Measurements from ENCODE around the gene PCBP3.
"Not testable (repeated sequence)": the region's sequence is repeated elsewhere in the genome, so short reads cannot be mapped to it uniquely, and the experiment has no call there.

PCBP3 gene

DNA sequence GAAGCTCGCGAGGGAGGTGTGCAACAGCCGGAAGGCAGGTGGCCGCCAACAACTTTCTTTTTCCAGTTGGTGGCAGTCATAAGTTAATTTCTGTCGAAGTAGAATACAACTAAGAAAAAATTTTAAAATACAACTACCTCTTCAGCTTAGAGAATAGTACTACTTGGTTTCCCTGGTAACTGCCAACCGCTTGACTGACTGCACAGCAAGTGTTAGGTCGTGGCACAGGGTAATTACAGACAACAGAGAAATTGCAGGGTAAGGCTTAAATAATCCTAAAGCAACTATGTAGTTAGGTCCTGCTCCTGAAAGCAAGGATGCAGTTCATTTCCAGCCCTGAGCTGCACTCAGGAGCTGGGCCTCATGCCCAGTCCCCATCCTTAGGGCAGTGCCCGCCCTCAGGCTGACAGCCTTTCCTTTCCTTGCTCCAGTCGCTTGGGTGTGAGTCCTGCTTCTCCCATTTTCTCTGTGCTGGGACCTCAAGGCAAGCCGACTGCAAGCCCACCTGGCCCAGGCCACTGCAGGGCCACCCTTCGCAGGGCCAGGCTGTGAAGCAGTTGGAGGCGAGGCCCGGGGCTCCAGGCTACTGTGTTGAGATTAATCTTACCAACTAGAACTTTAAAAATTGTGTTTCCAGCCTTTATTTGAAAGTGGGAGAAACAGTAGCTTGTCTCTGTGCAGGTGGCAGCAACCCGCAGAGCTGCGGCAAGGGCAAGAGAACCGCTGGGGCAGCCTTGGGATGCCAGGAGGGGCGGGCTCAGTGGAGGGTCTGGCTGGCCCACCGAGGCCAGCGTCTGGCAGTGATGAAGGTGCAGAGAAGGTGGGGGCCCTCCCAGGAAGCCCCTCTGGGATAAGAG, 148.3 kb downstream of the PCBP3 start:
- DNase-seq, result no peak

GRCh38 chr21:45792682-45793383, 149.3 kb downstream of the PCBP3 start:
- DNase-seq, result no peak

DNA sequence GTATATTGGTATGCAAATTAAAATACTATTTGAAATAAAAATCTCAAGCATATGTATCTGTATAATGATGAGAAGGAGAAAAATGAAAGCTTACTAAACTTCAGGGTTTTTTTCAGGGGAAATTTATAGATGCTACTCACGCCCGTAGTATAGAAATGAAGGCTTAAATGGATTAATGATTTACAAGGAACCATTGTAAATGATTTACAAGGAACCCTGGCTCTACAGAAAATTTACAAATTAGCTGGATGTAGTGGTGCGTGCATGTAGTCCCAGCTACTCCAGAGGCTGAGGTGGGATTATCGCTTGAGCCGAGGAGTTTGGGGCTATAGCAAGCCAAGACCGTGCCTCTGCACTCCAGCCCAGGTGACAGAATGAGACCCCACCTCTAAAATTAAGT, 150.5 kb downstream of the PCBP3 start:
- no peak for DNase-seq

GRCh38 chr21:45796003-45796402, 152.5 kb downstream of the PCBP3 start:
- no peak for DNase-seq

DNA sequence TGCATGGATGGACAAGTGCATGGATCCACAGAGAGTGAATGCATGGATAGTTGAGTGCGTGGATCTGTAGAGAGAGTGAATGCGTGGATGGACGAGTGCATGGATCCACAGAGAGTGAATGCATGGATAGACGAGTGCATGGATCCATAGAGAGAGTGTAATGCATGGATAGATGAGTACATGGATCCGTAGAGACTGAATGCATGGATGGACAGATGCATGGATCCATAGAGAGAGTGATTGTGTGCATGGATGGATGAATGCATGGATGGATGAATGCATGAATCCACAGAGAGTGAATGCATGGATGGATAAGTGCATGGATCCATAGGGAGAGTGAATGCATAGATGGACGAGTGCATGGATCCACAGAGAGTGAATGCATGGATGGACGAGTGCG, 153.8 kb downstream of the PCBP3 start:
- DNase-seq, result no peak

DNA sequence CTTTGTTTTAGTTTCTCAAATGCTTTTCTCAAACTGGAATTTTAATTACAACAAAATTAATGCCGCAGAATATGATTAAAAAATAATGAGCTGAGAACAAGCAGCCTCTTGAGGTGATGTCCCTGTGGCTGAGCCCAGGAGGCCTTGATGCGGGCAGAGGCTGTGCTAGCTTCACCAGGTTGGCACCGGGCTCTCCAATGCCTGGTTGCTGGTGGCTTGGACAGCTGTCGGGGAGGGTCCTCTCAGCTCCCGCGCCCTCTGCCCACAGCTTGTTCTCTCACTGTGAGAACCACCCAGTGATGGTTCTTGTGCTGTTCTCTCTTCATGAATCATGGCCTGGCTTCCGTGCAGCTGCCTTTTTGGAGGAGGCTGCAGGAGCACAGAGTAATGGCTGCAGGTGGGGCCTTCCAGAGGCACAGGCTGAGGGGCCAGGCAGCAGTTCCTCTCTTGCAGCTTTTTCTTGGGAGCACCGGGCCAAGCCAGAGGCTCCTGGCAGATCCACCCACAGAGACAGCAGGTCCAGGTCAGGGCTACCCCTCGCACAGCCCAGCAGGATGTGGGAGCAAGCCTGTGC, 156.3 kb downstream of the PCBP3 start:
- no peak for DNase-seq

DNA sequence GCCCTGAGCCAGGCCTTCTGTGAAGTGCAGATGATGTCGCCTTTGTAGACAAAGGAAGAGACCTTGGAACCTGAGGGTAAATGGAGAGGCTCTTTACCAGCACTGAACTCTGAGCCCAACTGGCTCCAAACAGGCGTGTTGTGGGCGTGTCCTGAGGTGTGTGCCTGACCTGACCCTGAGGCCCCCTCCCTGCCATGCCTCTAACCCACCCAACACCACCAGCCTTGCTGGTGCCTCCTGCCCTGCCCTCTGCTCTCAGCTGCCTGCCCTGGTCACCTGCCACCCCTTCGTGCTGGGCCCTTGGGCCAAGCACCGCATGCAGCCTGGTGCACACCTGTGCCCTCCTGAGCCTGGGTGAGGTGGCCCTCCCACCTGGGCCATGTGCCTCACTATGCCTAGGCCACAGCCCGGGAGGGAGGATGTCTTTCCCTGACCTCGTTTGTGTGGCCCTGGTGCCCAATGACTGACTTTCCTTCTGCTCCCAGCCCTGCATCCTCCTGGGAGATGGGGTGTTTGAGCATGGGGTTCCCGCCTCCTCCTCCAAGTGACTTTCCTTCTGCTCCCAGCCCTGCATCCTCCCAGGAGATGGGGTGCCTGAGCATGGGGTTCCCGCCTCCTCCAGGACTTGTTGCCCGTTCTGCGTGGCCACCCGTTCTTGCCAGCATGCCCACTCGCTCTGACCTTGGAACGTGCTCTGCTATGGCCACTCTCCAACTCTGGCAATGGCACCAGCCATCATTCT, 157.0 kb downstream of the PCBP3 start:
- no peak for DNase-seq

DNA sequence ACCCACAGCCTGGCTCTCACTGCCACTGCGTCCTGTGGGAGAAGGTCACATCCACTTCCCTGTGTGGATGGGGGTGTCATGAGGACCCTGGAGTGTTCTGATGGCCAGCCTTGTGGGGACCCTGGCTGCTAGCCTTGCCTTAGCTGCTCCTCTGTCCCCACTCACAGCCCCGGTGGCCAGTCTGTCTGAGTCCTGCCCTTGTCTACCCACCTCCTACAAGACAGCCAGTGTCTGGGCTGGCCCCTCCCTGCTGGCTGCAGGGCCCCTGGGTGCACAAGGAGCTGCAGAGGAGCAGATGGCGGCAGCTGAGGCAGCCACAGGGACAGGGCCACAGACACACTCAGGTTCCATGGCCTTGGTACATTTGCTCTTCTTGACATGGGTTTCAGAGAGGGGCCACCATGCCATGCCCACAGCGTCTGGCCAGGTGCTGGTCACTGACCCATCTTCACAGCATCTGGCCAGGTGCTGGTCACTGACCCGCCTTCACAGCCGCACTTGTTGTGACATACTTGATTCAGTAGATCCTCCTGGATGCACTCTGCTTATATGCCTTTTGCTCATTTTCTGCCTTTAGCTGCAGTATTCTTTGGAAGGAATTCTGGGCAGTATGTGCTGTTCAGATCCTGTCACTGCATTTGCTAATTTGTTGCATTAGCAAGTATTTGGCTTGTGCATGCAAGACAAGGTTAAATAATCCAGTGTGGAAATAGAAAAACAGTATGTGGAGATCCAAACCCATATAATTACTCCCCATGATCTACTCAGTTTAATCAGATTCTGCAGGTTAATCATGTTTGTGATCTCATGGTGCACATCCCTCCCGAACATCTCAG, 157.8 kb downstream of the PCBP3 start:
- no peak for DNase-seq

DNA sequence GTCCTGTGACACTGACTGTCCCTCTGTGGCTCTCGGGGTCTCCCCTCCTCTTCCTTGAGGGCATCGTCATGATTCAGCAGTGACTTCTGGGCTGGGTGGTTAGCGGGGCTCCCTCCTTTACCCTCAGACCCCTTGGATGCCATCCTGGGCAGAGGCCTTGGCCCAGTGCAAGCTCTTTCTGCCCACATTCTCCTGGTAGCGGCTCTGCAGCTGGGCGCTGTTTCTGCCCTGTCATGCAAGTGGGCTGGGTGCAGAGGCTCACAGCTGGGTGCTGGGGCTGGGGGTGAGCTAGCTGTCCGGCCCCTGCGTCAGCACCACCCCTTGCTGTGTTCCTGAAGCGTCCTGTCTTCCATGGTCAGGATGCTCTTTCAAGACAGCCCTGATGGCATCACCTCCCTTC, 158.5 kb downstream of the PCBP3 start:
- no peak for DNase-seq

DNA sequence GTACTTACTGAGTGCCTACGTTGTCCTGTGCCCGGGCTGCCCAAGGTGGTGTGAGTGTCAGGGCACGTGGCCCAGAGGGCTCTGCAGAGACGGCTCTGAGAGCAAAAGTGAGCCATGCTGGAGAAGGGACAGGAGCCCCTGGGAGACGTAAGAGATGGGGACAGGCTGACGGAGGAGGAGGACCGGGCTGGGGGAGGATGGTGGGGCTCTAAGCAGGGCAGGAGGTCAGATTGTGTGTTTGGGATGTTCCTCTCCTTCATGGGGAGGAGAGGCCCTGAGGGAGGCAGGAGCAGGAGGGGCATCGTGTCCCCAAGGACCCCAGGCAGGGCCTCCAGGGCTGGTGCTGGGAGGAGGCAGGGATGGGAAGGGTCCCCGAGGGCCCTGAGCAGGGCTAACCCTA, 158.9 kb downstream of the PCBP3 start:
- DNase-seq, result no peak

DNA sequence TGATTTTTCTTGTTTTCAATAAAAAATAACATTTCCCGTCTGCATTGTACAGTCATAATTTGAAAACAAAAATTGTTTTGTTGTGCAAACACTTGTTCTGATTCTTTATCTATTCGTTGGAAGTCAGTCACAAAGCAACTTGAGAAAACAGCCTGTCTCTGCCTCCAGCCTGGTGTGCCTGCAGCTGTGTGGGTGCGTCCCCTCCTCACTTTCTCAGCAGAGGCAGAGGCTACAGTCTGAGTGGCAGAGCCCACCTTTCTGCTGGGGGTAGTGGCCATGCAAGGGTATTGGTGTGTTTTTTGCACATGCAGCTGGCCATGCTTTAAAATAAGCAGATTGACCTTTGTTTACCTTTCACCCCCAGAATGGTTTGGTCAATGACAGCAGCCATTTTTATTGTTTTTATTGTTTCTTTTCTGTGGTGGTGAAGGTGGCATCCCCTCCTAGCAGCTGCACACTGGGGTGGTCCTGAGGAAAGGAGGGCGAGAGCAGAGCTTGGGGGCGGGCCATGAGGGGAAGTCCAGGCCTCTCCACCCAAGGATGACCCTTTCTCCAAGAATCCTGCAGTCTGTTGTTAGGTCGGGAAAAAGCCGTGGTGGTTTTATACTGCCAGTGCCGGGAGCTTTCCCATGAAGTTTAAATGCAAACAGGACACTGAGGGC, 159.6 kb downstream of the PCBP3 start:
- no peak for DNase-seq

DNA sequence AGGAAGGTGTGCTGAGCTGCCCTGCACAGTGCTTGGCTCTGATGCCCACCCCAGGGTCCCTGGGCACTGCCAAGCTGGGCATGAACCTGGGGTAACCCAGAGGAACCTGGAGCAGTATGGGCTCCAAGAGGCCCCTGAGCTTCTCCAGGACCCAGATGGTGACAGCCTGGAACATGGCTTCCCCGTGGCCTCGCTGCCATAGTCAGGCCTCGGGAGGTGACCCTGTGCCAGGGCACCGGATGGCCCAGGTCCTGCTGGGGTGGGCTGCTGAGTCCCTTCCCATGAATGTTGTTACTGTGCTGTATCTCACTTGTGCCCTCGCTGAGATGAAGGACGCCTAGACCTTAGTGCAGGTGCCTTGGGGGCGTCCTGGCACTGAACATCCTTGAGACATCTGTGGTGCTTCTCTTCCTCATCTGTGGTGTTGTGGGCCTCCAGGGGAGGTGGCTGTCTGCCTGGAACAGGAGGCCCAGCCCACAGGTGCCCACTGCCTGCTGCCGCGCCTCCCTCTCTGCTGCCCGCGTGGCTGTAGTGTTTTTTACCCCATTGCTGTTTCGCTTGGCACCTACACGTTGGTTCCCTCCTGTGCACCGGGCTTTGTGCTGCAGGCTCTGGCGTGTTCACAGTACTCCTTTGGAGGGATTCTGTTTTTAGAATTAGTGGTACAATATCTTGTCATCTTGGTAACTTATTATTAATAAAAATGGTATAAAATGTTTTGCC, 160.3 kb downstream of the PCBP3 start:
- DNase-seq, result no peak

- DNase-seq, result no peak
These were observed 161.3 kb downstream of the PCBP3 start for GRCh38 chr21:45804809-45805313.

DNA sequence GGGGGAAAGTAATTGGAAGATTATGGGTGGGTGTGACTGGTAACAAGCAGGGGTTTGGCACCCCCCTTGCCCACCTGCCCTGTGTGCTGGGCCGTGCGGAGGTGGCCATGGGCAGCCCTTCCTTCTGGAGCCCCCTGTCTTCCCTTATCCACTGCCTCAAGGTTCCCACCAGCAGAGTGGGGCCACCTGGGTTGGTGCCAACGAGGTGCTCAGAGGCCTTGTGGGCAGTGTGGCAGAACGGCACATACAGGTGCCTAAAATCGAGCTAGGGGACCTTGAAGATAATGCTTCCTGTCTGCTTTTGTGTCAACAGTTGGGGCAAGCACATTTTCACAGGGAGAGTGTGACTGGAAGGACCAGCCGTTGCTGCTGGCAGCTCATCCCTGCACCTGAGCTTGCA, 161.8 kb downstream of the PCBP3 start:
- no peak for DNase-seq

DNA sequence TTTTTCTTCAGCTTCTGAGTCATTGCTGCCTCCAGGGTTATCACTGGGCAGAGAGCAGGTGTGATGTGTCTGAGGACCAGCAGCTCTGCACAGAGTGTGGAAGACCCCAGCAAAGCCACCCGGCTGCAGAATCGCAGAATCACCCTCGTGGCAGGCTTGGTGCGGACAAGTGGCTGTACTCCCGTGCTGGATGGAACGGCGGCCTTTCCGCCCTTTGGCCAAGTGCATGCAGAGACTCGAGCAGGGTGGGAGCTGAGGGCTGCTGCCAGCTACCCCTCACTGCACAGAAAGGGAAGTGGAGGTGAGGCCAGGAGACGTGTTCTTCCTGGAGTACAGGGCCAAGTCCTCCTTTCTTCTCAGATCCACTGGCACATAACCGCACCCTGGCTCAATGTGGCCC, 162.5 kb downstream of the PCBP3 start:
- DNase-seq, result no peak

GRCh38 chr21:45808663-45809062, 165.1 kb downstream of the PCBP3 start:
- not testable (repeated sequence) for DNase-seq

DNA sequence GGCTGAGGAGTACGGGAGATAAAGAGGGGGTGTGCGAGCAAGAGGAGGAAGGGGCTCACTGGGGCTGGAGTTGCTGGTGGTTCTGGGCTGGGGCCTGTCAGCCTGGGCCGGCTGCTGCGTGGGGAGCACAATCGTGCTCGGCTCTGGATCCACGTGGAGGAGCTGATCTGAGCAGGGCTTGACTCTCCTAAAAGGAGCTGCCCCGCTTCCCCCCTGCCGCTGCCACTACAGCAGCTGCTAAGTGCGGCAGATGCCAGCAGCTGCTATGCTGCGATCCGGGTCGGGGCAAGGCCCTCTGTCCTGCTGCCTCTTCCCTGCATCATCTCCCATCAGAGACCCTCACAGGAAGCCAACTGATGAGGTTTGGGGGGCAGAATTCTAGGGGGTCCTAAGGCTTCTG, 165.9 kb downstream of the PCBP3 start:
- DNase-seq, result no peak

DNA sequence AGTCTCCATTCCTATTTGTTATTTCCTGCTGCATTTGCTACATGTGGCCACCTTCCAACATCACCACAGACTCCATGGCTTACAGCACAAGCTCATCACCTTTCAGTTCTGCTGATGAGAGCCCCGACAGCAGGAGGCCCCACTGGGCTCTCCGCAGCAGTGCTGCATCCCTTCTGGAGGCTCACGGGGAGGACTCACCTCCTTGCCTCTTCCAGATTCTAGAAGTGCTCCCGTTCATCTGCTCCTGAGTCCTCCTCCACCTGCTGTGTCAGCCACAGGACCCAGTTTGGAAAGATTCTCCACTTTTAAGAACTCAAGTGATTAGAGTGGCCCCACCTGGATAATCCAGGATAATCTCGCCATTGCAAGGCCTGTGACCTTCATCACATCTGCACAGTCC, 167.6 kb downstream of the PCBP3 start:
- no peak for DNase-seq

DNA sequence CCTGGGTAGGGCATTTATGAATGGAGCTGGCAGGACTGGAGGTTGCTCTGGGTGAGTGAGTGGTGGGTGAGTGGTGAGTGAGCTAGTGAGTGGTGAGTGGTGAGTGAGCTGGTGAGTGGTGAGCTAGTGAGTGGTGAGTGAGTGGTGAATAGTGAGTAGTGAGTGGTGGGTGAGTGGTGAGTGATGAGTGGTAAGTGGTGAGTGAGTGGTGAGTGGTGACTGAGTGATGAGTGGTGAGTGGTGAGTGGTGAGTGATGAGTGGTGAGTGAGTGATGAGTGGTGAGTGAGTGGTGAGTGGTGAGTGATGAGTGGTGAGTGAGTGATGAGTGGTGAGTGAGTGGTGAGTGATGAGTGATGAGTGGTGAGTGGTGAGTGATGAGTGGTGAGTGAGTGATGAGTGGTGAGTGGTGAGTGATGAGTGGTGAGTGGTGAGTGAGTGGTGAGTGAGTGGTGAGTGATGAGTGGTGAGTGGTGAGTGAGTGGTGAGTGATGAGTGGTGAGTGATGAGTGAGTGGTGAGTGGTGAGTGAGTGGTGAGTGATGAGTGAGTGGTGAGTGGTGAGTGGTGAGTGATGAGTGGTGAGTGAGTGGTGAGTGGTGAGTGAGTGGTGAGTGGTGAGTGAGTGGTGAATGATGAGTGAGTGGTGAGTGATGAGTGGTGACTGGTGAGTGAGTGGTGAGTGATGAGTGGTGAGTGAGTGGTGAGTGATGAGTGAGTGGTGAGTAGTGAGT, 170.8 kb downstream of the PCBP3 start:
- DNase-seq, result not testable (repeated sequence)

GRCh38 chr21:45815781-45816180, 172.3 kb downstream of the PCBP3 start:
- not testable (repeated sequence) for DNase-seq
